Measurements from ENCODE around the gene ARAP1.

GRCh38 chr11:72697814-72698213 is 54.4 kb downstream of the ARAP1 start:
- TF ChIP-seq CTCF (IDR thresholded peaks at IDR 0.05 in 4 of 5, conservative IDR thresholded peaks at IDR 0.05 in 1 of 5) (no peak), POLR2A (IDR thresholded peaks at IDR 0.05) (no peak)

All from gastrocnemius medialis (tissue), 4 donors.